Measurements from ENCODE around the gene CPS1.

CPS1 gene

DNA sequence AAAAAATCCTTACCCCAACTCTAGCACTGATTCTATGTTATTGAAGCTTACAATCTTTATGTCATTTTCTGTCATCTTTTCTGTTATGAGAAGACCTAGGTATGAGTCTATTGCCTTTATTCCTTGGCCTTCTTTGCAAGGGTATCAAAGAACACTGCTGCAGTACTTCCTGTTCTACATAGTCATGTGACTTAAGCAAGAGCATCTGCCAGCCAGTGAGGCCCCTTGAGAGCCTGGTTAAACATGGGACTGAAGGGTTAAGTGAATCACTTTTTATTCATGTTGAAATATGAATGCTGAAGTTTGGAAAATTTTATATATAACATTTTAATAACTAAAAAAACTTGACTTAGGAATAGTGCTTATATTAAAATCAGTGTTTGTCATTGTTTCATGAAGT, 844 bp upstream of the CPS1 start:
- Histone ChIP-seq H3K36me3 (ENCODE audit: insufficient read depth, low read length) (no peaks in the 10 kb centered on the region), H3K9me3 (ENCODE audit: insufficient read depth, low read length, severe bottlenecking) (no peaks in the 10 kb centered on the region), H3K79me2 (ENCODE audit: insufficient read depth, low read length) (no peaks in the 10 kb centered on the region), H3K4me2 (ENCODE audit: insufficient read depth, low read length) (no peak overlapping the region), H3K27ac (ENCODE audit: low read length) (no peak overlapping the region), H4K20me1 (ENCODE audit: insufficient read depth, low read length) (no peaks in the 10 kb centered on the region), H3K4me1 (ENCODE audit: insufficient read depth, low read length) (no peaks in the 10 kb centered on the region), H2AFZ (ENCODE audit: low read depth, low read length) (no peak overlapping the region), H3K9ac (ENCODE audit: low read depth, low read length) (no peak overlapping the region), H3K27me3 (ENCODE audit: insufficient read depth, low read length, poor library complexity) (no peaks in the 10 kb centered on the region), H3K4me3 (ENCODE audit: low read depth in 1 of 2, low read length in 2 of 2) (no peak overlapping the region)
- ATAC-seq (ENCODE audit: insufficient read depth, low read depth) (no peak; the same call in 2 of the 3 replicates), DNase-seq (no peak)
- no peak for TF ChIP-seq EZH2 (IDR thresholded peaks at IDR 0.05; ENCODE audit: borderline replicate concordance, low read depth, low read length, severe bottlenecking)
- TF ChIP-seq, protein P1, sequence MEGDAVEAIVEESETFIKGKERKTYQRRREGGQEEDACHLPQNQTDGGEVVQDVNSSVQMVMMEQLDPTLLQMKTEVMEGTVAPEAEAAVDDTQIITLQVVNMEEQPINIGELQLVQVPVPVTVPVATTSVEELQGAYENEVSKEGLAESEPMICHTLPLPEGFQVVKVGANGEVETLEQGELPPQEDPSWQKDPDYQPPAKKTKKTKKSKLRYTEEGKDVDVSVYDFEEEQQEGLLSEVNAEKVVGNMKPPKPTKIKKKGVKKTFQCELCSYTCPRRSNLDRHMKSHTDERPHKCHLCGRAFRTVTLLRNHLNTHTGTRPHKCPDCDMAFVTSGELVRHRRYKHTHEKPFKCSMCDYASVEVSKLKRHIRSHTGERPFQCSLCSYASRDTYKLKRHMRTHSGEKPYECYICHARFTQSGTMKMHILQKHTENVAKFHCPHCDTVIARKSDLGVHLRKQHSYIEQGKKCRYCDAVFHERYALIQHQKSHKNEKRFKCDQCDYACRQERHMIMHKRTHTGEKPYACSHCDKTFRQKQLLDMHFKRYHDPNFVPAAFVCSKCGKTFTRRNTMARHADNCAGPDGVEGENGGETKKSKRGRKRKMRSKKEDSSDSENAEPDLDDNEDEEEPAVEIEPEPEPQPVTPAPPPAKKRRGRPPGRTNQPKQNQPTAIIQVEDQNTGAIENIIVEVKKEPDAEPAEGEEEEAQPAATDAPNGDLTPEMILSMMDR (IDR thresholded peaks at IDR 0.05; ENCODE audit: borderline replicate concordance, extremely low read depth, low read length, poor library complexity, severe bottlenecking) = no peak

- Histone ChIP-seq H3K79me2 (ENCODE audit: insufficient read depth, low read length) (no peaks in the 10 kb centered on the region), H3K4me2 (ENCODE audit: insufficient read depth, low read length) (no peak overlapping the region), H4K20me1 (ENCODE audit: insufficient read depth, low read length) (no peaks in the 10 kb centered on the region), H3K27me3 (ENCODE audit: insufficient read depth, low read length, poor library complexity) (no peaks in the 10 kb centered on the region), H3K27ac (ENCODE audit: low read length) (no peak overlapping the region), H3K9ac (ENCODE audit: low read depth, low read length) (no peak overlapping the region), H3K4me1 (ENCODE audit: insufficient read depth, low read length) (no peaks in the 10 kb centered on the region), H3K4me3 (ENCODE audit: low read depth in 1 of 2, low read length in 2 of 2) (no peak overlapping the region), H3K36me3 (ENCODE audit: insufficient read depth, low read length) (no peaks in the 10 kb centered on the region), H2AFZ (ENCODE audit: low read depth, low read length) (no peak overlapping the region), H3K9me3 (ENCODE audit: insufficient read depth, low read length, severe bottlenecking) (no peaks in the 10 kb centered on the region)
- DNase-seq (no peak), ATAC-seq (ENCODE audit: insufficient read depth, low read depth) (no peak)
- TF ChIP-seq, protein P1 (IDR thresholded peaks at IDR 0.05; ENCODE audit: borderline replicate concordance, extremely low read depth, low read length, poor library complexity, severe bottlenecking) = no peak
- TF ChIP-seq EZH2 (IDR thresholded peaks at IDR 0.05; ENCODE audit: borderline replicate concordance, low read depth, low read length, severe bottlenecking) = no peak
Observed at GRCh38 chr2:210557721-210558120, 1.3 kb downstream of the CPS1 start.

DNA sequence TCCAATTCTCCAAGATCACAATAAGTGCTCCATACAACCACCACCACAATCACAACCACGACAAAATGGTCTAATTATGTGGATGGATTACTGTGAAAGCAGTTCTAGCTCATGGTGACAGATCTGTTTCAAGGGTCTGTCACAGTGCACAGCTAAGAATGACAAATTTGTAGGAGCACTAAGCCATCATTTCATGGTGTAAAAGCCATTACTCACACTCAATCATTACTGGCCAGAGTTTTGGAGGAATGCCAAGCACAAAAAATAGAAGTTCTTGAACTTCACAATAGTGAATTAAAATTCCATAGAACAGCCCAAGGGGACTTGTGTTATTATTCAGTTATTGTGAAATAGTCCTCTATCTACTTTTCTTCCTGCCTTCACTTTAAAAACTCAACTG, 2.3 kb downstream of the CPS1 start:
- H4K20me1 ChIP-seq (ENCODE audit: insufficient read depth, low read length) = no peaks in the 10 kb centered on the region
- H3K4me1 ChIP-seq (ENCODE audit: insufficient read depth, low read length) = no peaks in the 10 kb centered on the region
- H3K9ac ChIP-seq (ENCODE audit: low read depth, low read length) = no peak overlapping the region
- no peaks in the 10 kb centered on the region for H3K27me3 ChIP-seq (ENCODE audit: insufficient read depth, low read length, poor library complexity)
- no peak overlapping the region for H2AFZ ChIP-seq (ENCODE audit: low read depth, low read length)
- H3K4me3 ChIP-seq (ENCODE audit: low read depth in 1 of 2, low read length in 2 of 2) = no peak overlapping the region
- DNase-seq = no peak
- no peak for TF ChIP-seq EZH2 (IDR thresholded peaks at IDR 0.05; ENCODE audit: borderline replicate concordance, low read depth, low read length, severe bottlenecking)
- TF ChIP-seq, protein P1 (IDR thresholded peaks at IDR 0.05; ENCODE audit: borderline replicate concordance, extremely low read depth, low read length, poor library complexity, severe bottlenecking) = no peak
- no peaks in the 10 kb centered on the region for H3K36me3 ChIP-seq (ENCODE audit: insufficient read depth, low read length)
- ATAC-seq (ENCODE audit: insufficient read depth, low read depth) = no peak
- no peak overlapping the region for H3K27ac ChIP-seq (ENCODE audit: low read length)
- no peaks in the 10 kb centered on the region for H3K79me2 ChIP-seq (ENCODE audit: insufficient read depth, low read length)
- no peaks in the 10 kb centered on the region for H3K9me3 ChIP-seq (ENCODE audit: insufficient read depth, low read length, severe bottlenecking)
- H3K4me2 ChIP-seq (ENCODE audit: insufficient read depth, low read length) = no peak overlapping the region

DNA sequence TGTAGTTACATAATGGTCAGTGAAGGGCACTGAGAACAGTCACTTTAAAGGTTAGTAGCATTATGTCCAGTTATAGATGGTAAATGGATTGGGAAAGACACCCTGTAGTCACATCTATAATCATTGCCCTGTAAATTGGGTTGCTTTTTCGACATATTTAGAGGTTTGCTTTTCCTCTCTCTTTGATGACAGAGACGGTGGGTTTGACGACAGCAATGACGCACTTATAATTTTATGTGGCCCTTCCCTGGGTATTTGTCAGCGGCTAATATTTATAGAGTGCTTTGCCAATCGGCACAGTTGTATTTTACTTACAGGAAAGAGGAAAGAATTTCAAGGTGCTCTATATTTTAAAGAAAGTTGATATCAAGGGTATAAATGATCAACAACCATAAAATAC, 2.8 kb downstream of the CPS1 start:
- Histone ChIP-seq H4K20me1 (ENCODE audit: insufficient read depth, low read length) (no peaks in the 10 kb centered on the region), H3K4me2 (ENCODE audit: insufficient read depth, low read length) (no peak overlapping the region), H3K36me3 (ENCODE audit: insufficient read depth, low read length) (no peaks in the 10 kb centered on the region), H3K9ac (ENCODE audit: low read depth, low read length) (no peak overlapping the region), H3K9me3 (ENCODE audit: insufficient read depth, low read length, severe bottlenecking) (no peaks in the 10 kb centered on the region), H3K27me3 (ENCODE audit: insufficient read depth, low read length, poor library complexity) (no peaks in the 10 kb centered on the region), H3K27ac (ENCODE audit: low read length) (no peak overlapping the region), H3K79me2 (ENCODE audit: insufficient read depth, low read length) (no peaks in the 10 kb centered on the region), H2AFZ (ENCODE audit: low read depth, low read length) (no peak overlapping the region), H3K4me3 (ENCODE audit: low read depth in 1 of 2, low read length in 2 of 2) (no peak overlapping the region), H3K4me1 (ENCODE audit: insufficient read depth, low read length) (no peaks in the 10 kb centered on the region)
- ATAC-seq (ENCODE audit: insufficient read depth, low read depth) = no peak
- no peak for TF ChIP-seq EZH2 (IDR thresholded peaks at IDR 0.05; ENCODE audit: borderline replicate concordance, low read depth, low read length, severe bottlenecking)
- TF ChIP-seq, protein P1 (IDR thresholded peaks at IDR 0.05; ENCODE audit: borderline replicate concordance, extremely low read depth, low read length, poor library complexity, severe bottlenecking) = no peak
- no peak for DNase-seq

Measured in DND-41 (cell line).